HG02973 (cell line): Measurements from ENCODE around the gene EFNA5.
"Not testable (repeated sequence)": the region's sequence is repeated elsewhere in the genome, so short reads cannot be mapped to it uniquely, and the experiment has no call there.

Experiments used
- ATAC-seq: cut with Tn5 transposase; IDR thresholded peaks from one replicate; pipeline ENCODE4 v1.9.1; 2021; ENCODE audit warnings: moderate library complexity; ENCODE audit not compliant: unreplicated experiment

EFNA5 gene

GRCh38 chr5:107352576-107352975 is 318.2 kb downstream of the EFNA5 start:
- ATAC-seq, result no peak

- not testable (repeated sequence) for ATAC-seq
These were observed 324.2 kb downstream of the EFNA5 start for GRCh38 chr5:107346580-107346979.

GRCh38 chr5:107342371-107342770 is 328.4 kb downstream of the EFNA5 start:
- no peak for ATAC-seq

- no peak for ATAC-seq
These were observed 329.2 kb downstream of the EFNA5 start for GRCh38 chr5:107341376-107342084.

DNA sequence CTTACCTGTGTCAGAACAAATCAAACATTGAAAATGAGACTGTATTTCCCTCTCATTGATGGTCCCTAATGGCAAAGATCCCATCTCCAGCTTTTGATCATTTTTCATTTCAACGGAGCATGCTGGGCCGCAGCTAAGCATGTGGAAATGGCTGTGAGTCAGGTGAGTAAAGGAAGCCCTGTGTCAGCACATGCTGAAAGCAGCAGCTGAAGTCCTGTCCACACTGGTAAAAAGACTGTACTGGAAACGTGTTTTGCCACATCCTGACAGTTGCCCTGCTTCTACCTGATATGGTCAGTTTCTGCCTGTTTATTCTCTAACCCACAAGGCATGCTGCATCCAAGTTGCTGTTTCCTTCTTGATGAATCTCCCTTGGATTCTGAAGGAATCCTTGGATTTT is 330.1 kb downstream of the EFNA5 start:
- no peak for ATAC-seq

GRCh38 chr5:107338335-107338734 is 332.4 kb downstream of the EFNA5 start:
- no peak for ATAC-seq

DNA sequence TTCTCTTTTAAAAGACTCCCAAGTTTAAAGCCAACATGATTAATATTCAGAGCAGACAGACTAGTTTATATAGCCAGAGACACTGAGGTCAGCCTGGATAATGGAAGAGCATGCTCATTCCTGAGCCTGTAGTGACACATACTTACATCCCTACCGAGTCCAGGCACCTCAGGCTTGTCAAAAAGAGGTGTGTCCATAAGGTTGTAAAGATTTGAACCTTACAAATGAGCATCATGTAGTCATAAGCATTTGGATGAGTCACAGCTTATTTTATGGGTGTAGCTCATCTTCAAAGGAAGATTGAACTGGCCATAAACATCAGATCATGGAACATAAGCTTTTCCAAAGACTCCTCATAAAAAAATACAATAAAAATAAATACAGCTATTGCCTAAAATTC is 333.5 kb downstream of the EFNA5 start:
- no peak for ATAC-seq

DNA sequence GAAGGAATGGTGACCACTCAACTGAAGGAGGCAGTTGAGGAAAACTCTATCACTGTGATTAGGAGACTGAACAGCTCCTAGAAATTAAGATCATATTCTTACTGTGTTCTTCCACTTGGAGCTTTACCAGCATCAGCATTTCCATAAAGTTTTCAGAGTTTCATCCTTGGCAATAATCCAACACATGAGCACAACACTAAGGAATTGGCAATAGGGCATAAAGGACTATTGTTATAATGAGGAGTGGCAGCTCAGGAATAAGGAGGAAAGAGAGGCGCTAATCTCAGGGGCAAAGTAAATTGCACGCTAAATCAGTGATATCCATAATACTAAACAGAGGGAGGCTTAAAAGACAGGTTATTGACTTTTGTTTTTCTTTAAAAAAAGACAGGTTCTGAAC is 338.9 kb downstream of the EFNA5 start:
- no peak for ATAC-seq

GRCh38 chr5:107331312-107331711 is 339.4 kb downstream of the EFNA5 start:
- ATAC-seq, result no peak

GRCh38 chr5:107330903-107331302 is 339.8 kb downstream of the EFNA5 start:
- ATAC-seq, result no peak

DNA sequence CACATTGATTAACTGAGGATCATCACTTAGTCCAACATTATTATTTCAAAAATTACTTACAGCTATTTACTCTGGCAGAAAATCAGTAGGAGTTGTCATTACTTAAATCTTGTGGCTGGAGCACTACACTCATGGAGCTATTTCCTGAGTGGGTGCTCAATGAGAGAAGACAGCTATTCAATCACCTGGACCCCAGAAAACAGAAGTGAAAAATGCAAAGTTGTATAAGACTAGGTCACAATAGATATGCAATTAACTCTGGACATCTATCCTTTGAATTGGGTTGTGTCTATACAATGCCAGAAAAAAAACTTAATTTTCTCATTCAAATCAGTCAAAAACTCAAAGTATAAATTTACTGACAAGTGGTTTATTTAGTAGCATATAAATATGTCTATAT is 340.9 kb downstream of the EFNA5 start:
- no peak for ATAC-seq
